ENCODE measurements around the gene TBXAS1. TPM values are rescaled to one million over a fixed set of nuclear protein-coding genes. Genes with fewer than 3 reads are reported as not detected.

Gene TBXAS1
- total RNA-seq, 1 donor from 2014 or later, result 0.32 TPM

GRCh38 chr7:140039896-140040295, 210.8 kb downstream of the TBXAS1 start:
- no peak for DNase-seq (ENCODE audit: low read depth)

- no peak for DNase-seq (ENCODE audit: low read depth)
These were observed 212.8 kb downstream of the TBXAS1 start for GRCh38 chr7:140041659-140042385.

- no peak for DNase-seq (ENCODE audit: low read depth)
These were observed 213.3 kb downstream of the TBXAS1 start for GRCh38 chr7:140042386-140042670.

DNA sequence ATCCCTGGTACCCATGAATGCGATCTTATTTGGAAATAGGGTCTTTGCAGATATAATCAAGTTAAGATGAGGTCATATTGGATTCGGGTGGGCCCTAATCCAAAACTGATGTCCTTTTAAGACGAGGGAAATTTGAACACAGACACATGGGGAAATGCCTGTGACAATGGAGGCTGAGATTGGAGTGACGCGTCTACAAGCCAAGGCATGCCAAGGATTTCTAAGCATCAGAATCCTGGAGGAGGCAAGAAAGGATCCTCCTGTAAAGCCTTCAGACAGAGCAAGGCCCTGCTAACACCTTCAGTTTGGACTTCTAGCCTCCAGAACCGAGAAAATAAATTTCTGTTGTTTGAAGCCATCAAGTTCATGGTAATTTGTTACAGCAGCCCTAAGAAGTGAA, 215.2 kb downstream of the TBXAS1 start:
- DNase-seq (ENCODE audit: low read depth), result no peak

DNA sequence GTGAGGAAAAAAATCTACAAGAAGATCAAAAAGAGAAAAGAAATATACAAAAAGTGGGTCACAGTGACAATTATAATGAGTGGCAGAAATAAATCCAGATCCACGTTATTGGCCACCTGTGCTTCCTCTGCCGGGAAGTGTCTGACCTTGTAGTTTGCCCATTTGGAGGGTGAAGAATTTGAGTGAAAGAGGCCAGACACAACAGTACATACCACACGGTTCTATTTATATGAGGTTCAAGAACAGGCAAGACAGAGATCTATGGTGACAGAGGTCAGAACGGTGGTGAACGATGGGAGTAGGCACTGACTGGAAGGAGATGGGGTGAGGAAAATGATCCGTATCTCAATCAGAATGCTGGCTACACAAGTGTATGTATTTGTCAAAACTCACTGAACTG, 216.6 kb downstream of the TBXAS1 start:
- no peak for DNase-seq (ENCODE audit: low read depth)

DNA sequence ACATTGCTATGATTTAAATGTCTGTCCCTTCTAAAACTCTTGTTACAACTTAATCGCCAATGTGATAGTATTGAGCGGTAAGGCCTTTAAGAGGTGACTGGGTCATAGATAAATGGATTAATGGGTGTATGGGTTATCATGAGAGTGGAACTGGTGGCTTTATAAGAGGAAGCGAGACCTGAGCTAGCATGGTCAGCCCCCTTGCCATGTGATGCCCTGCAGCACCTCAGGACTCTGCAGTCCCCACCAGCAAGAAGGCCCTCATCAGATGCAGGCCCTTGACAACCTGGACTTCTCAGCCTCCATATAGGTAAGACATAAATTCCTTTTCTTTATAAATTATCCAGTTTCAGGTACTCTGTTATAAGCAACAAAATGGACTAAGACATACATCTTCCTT, 218.1 kb downstream of the TBXAS1 start:
- DNase-seq (ENCODE audit: low read depth), result no peak

DNA sequence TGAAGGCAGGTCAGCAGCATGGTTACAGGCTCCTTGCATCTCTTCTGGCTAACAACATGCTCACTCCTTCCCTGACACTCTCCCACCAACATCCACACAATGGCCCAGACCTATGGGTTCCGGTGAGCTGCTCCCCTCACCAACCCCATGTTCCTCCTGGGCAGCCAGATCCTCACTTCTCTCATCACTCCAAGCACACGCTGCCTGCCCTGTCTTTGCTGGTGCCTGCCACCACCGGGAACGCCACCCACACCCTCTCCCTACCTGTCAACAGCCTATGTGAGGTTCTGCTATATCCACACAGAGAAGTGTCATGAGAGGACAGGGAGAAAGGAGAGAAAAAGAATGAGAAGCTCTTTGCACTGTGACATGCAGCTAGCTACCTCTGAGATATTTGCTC, 219.1 kb downstream of the TBXAS1 start:
- DNase-seq (ENCODE audit: low read depth), result no peak

DNA sequence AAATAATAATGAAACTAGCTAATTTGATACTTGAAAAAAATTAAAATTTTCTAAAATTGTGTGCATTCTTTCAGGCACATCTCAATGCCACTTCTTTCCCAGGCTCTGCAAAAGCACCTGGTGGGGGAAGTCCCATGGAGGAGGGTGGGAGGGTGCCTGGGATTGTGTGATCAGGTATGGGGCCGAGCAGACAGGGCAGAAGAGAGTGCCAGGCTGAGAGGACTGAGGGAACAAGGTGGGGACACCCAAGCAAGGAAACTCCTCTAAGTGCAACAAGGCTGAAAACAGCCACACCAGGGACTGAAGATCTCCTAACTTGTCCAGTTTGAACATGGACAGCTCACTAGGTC, 219.9 kb downstream of the TBXAS1 start:
- DNase-seq (ENCODE audit: low read depth), result no peak

DNA sequence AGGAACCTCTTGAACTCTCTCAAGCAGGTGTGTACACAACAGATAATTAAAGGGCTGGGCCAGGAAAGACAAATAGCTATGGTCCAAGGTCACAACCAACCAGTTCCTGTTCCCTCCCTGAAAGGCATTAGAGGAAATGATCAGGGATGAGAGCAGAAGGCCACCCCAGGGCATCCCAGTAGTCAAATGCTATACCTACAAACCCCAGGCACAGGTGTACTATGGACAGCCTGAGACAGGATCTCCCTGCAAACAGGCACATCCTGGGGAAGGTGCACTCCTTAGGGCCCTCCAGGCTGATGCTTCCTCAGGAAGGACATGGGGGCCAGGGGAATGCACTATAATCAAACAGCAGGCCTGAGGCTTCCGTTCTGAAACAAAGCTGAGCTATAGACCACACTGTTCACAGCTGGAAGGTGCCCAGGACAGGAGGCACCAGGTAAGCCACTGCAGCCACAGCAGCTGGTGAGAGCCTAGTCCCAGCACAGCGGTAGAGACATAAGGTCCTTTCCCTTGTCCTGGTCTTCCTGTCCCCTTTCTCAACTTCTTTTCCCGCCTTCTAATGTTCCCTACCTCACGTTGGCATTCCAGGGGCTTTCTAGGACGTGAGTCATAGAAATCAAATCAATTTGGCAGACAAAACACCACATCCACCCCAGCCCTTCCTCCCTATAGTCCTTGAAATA, 220.4 kb downstream of the TBXAS1 start:
- no peak for DNase-seq (ENCODE audit: low read depth)

GRCh38 chr7:140050100-140050499, 221.0 kb downstream of the TBXAS1 start:
- no peak for DNase-seq (ENCODE audit: low read depth)

- DNase-seq (ENCODE audit: low read depth), result no peak
These were observed 222.8 kb downstream of the TBXAS1 start for GRCh38 chr7:140051820-140052219.

DNA sequence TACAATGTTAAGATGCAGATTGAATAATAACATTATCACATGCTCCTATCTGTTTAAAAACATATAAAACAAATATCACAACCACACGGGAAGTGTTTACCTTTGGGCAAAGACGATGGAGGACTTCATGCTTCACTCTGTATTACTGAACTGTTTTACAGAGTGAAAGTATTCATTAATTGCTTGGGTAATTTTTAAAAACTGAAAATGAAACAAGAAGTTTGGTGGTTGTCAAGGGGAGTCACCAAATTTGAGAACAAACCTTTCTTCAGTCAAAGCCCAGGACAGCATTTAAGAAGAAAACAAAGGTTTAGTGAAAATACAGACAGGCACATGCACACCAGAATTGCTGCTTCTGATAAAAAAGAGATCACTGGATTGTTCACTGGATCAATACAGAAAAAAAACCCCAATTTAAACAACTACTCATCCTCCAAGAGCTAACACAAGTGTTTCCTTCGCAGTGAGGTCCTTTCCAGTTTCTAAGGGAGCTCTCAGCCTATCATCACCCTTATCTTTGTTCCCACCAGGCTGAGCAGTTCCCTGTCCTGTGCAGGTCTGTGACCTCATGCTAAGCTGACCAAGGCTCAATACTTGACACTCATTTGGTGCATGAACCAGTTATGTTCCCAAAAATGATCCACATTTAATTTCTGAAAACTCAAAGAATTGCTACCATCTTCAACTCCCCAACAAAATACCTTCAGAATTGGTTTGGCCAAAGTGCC, 224.9 kb downstream of the TBXAS1 start:
- DNase-seq (ENCODE audit: low read depth), result no peak

- DNase-seq (ENCODE audit: low read depth), result no peak
These were observed 225.7 kb downstream of the TBXAS1 start for GRCh38 chr7:140054751-140055150.

DNA sequence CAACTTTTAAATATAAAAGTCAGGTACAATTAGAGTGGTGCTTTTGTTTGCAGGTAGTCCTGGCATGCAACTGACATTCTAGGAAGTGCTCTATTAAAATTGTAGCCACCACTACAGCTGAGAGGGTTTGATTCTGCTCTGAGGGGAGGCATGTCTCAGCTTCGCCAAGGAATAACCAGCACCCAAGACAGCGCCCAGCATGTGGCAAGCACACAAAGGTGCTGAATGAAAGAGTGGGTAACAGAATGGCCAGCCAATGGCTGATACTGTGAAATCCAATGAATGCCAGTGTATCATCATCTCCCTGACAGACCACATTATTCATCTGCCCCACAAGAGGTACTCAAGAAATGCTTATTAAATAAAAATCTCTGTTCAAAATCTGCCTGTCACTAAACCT, 226.8 kb downstream of the TBXAS1 start:
- no peak for DNase-seq (ENCODE audit: low read depth)

GRCh38 chr7:140056431-140057142, 227.5 kb downstream of the TBXAS1 start:
- no peak for DNase-seq (ENCODE audit: low read depth)

DNA sequence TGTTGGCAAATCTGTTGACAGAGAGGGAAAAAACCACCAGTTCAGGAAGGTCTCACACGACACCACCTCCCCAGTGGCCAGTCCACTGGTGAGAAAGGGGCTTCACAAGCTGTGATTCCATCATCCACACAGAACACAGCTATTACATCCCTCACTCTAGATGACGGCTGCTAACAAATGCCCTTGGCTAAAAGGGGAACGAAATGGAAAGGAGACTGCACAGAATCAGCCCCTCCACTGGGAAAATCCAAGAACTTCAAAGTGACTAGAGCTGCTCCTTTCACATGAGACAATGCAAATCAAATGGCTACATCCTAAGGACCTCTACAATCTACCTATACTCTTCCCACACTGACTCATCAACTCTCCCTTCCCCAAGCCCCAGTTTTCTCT, 228.1 kb downstream of the TBXAS1 start:
- DNase-seq (ENCODE audit: low read depth), result no peak

DNA sequence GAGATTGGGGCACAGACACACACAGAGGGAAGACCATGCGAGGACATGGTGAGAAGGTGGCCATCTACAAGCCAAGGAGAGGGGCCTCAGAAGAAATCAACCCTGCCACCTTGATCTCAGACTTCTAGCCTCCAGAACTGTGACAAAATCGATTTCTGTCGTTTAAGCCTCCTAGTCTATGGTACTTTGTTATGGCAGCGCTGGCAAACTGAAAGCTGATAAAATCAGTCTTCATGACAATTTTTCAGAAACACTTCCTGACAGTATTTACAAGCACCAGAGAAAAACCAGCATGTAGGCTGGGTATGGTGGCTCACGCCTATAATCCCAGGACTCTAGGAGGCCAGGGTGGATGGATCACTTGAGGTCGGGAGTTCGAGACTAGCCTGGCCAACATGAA, 229.5 kb downstream of the TBXAS1 start:
- no peak for DNase-seq (ENCODE audit: low read depth)

DNA sequence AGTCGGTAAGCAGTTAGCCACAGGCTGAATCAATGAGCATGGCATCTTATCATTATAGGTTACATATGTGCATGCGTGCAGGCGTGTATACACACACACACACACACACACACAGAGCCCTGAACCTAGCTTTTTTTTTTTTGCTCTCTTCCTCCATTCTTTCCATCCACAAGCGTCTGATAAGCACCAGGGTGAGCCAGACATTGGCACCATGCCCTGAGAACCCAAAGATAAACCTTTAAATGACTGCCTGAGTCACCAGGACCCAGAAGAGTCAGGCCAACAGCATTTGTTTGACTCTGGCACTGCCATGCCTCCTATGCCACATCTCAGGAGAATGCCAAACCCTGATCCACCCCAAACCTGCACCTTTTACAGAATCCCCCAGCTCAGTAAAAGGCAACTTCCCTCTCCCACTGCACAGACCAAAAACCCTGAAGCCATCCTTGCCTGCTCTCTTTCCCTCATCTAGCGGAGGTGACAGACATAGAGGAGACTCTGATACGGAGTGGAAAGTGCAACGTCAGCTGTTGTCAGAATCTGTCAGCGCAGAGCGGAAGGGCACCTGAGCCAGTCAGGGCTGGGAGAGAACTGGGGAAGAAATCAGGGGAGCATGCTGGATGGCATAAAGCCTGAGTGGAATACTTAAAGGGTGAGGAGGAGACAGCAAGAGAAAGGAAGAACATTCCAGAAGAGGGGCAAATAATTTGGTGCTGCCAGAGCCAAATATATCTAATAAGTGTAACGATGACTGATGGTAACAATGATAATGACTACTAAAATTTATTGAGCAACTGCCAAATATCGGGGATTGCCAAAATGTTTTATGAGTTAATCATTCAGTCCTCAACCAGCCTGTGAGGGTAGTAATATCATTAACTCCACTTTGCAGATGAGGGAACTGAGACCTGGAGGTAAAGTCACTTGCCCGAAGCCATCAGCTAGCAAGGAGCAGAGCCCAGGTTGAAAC, 230.5 kb downstream of the TBXAS1 start:
- DNase-seq (ENCODE audit: low read depth), result peak; percentile 93

GRCh38 chr7:140060243-140060630, 231.2 kb downstream of the TBXAS1 start:
- DNase-seq (ENCODE audit: low read depth), result no peak

DNA sequence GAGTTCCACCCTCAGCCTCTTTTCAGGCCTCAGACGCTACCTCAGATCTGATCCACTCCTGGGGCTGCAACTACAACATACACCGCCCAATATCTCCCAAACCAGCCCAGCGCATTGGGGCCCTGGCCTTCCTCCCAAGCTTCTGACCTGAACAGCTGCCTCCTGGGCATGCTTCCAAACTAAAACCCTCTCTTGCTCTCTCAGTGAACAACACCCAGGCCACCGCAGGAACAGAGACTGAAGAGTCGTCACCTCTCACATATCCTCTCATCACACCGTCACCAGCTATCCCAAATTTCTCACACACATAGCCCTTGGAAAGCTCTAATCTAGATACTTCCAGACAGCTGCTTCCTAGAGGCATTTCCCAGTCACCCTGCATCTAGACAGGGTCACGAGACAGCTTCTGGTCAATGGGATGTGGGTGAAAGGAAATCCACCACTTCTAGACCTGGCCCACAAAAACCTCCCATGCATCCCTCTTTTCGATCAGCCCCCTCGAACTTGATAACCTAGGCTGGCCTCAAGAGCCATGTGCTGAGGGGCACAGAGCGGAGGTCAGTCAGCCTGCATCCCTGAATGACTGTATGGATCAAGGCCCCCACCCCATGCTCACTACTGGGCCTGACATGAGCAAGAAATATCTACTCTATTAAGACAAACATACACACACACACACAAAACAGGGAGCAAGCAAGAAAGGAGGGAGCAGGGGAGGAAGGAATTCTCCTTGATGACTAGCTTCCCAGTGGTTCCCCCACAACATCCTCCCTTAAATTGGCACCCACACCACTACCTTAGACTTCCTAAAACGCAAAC, 231.9 kb downstream of the TBXAS1 start:
- DNase-seq (ENCODE audit: low read depth), result peak; percentile 99
